GM21717 (cell line): ENCODE measurements around the gene KLRD1.
"Not testable (repeated sequence)": the region's sequence is repeated elsewhere in the genome, so short reads cannot be mapped to it uniquely, and the experiment has no call there.

Experiments
- ATAC-seq: cut with Tn5 transposase; IDR thresholded peaks from one replicate; pipeline ENCODE4 v1.9.1; 2021; ENCODE audit warnings: mild to moderate bottlenecking, moderate library complexity; ENCODE audit not compliant: unreplicated experiment

Gene KLRD1

DNA sequence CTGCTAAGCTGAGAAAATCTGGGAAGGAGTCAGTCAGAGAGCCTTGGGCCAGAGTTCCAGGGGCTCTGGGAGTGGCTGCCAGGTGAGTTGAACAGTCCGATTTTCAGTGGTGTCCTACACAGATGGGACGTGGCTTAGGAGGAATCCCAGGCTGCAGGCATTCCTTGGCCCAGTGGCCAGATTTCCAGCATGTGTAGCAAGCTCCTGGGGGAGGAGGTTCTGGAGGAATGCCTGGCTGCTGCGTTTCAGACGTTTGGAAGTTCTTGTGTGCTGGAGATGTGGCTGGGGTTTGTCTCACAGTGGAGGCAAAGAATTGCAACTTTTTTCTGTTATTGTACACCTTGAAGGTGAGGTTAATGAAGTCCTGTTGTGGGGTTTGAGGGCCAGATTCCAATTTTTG lies 28.5 kb downstream of the KLRD1 start:
- ATAC-seq: not testable (repeated sequence)

DNA sequence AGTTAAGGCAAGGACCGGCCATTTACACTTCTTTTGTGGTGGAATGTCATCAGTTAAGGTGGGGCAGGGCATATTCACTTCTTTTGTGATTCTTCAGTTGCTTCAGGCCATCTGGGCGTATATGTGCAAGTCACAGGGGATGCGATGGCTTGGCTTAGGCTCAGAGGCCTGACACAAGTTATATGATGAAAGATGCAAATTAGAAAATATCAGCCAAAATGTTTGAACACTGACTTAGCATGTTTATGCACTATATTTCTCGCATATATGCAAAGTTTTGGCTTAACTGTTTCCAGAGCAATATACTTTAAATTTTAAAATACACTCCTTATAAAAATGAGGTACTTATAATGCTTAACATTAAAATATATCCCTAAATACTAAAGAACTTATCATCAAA lies 30.8 kb downstream of the KLRD1 start:
- ATAC-seq: not testable (repeated sequence)

- no peak for ATAC-seq
Observed at GRCh38 chr12:10339053-10339840, 31.6 kb downstream of the KLRD1 start.

- ATAC-seq: not testable (repeated sequence)
Observed at GRCh38 chr12:10340946-10341345, 33.3 kb downstream of the KLRD1 start.

DNA sequence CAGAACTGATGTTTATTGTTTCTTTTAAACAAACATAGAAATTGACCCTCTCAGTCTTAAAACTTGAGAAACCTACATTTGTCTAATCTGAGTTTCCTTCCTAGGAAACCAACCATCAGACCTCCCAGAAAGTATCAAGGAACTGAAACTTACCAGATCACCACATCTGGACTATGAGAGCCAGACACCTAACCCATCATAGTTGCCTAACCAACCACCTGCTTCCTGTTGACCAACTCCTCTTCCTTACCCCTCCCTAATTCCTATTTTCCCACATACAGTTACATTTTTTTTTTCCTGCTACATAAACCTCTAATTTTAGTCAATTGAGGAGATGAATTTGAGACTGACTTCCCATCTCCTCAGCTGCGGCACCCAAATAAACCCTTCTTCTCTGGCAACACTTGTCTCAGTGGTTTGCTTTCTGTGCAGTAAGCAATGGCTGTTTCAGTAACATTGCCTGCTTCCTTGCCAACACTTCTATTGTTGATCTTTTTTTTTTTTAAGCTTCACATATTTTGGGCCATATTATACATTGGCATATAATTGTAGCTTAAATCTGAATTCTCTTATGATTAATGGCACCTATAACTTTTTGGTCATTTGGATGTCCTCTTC lies 34.3 kb downstream of the KLRD1 start:
- no peak for ATAC-seq

DNA sequence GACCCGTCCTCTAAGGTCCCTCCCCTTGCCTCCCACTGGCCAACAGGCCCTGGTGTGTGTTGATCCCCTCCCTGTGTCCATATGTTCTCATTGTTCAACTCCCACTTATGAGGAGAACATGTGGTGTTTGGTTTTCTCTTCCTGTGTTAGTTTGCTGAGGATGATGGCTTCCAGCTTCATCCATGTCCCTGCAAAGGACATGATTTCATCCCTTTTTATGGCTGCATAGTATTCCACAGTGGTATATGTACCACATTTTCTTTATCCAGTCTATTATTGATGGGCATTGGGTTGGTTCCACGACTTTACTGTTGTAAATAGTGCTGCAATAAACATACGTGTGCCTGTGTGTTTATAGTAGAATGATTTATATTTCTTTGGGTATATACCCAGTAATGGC lies 43.8 kb downstream of the KLRD1 start:
- ATAC-seq: not testable (repeated sequence)

DNA sequence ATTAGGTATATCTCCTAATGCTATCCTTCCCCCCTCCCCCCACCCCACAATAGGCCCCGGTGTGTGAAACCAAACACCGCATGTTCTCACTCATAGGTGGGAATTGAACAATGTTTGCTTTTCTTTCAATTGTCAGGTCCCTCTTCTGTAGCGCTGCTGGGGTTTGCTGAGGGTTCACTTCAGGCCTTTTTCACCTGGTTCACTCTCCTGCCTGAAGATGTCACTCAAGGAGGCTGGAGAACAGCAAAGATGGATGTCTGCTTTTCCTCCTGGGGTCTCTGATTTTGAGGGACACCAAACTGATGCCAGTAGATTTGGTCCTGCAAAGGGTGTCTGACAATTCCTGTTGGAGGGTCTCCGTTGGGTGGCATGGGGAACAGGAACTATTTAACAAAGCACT lies 46.4 kb downstream of the KLRD1 start:
- no peak for ATAC-seq

DNA sequence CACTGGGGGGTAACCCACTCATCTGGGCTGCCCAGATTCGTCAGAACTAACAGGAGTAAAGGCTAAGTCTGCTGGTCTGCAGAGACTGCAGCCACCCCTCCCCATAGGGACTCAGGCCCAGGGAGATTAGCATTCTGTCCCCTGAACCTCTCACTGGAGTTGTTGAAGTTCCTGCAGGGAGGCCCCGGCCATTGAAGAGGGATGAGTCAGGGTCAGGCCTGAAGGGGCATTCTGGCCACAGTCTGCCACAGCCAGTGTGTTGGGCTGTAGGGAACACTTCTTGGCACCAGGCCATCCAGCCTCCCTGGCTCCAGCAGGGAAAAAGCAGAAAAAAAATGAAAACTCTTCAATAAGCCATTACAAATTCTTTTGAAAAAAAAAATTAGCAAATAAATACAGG lies 46.8 kb downstream of the KLRD1 start:
- ATAC-seq: no peak

DNA sequence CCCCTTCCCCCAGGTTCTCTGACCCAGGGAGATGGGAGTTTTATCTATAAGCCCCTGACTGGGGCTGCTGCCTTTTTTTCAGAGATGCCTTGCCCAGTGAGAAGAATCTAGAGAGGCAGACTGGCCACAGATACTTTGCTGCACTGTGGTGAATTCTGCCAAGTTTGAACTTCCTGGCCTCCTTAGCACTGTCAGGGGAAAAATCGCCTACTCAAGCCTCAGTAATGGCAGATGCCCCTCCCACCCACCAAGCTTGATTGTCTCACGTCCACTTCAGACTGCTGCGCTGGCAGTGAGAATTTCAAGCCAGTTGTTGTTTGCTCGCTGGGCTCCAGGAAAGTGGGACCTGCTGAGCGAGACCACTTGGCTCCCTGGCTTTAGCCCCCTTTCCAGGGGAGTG lies 50.5 kb downstream of the KLRD1 start:
- ATAC-seq: no peak

DNA sequence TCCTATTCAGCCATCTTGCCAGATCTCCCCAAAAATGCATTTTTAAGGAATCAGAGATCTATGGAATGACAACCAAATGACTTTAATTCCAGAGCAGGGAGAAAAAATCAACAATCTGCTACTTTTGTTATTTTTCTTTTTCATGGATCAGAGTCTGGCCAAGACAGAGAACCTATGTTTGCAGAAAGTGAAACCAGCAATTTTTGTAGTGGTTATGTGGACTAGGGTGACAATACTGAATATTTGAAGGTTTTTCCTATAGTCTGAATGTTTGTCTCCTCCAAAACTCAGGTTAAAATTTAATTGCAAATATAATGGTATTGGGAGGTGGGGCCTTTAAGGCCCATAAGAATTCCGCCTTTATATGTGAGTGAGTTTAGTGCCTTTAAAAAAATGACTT lies 51.3 kb downstream of the KLRD1 start:
- no peak for ATAC-seq

GRCh38 chr12:10361084-10361483 lies 53.4 kb downstream of the KLRD1 start:
- no peak for ATAC-seq

DNA sequence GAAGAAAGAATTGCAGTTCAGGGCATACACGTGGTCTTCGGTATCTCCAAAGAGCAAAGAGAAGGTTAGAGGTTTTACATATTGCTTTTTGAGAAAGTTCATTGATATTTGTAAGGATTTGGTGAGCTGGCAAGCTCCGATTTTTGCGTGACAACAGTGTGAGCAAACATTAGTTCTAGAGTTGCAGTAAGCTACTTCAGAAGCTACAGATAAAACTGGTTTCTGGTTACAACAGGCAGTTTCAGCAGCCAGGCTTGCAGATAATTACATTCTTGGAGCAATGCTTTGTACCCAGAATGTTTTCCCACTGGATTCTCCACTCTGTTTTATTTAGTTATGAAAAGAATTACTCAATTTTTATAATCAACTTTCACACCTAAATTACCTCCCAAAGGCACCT lies 54.0 kb downstream of the KLRD1 start:
- no peak for ATAC-seq

DNA sequence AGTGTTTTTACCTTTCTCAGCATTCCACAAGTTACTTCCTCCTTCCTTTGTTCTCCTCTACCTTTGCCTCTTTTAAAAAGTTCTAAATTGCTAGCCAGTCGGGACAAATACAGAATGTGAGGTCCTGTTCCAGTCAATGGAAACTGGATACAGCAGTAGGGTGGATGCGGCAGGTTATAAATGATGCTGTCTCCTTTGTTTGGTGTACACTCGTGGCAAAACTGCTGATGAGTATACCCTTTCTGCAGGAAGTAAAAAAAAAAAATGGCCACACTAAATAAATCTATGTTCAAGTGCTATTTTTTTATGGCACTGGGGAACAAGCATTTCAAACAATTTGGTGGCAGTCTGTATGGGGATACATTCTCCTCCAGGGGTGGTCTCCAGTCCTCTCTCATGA lies 54.7 kb downstream of the KLRD1 start:
- no peak for ATAC-seq

DNA sequence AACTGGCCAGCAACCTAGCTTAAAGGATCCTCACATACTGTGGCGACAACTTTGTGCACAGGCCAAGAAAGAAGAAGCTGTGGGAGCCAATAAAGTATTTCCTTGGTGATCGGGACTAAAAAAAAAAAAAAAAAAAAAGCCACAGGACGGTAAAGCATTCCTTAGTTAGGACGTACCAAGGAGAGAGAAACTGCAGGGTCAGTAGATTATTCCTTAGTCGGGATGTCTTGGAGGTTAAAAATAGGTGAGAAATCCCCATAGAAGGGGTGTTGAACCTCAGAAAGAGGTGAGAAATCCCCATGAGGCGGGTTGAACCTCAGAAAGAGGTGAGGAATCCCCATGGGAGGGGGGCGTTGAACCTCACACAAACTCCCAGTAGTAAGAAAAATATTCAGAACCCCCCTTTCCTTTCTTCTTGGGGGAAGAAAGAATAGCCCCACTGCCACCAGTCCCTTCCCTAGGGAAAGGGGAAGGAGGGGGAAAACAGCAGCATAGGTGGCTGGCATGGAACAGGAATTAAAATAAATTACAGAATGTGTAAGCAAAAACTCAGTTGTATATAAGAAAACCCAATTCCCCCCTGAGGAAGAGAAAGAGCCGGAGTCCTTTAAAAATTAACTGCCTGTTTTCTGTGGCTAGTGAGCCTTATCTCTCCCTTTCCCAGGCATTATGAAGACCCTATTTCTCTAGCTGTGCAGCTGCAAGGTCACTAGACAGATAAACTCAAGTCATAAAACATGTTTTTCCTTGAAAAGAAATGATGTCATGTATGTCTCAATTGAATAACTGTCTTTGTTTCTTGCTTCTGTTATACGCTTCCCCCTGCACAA lies 55.4 kb downstream of the KLRD1 start:
- ATAC-seq: no peak

DNA sequence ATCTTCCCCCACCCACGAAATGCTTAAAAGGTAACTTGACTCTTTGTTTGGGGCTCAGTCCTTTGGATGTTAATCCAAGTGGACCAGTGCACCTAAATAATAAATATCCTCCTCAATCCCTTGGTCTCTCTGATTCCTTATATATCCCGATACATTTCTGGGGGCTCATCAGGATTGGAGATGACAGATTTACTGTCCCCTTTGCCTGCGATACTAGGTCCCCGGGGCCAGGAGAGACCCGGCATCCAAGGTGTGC lies 55.9 kb downstream of the KLRD1 start:
- no peak for ATAC-seq

- peak; percentile 76 for ATAC-seq
Observed at GRCh38 chr12:10363914-10364814, 56.5 kb downstream of the KLRD1 start.

- peak; percentile 63 for ATAC-seq
Observed at GRCh38 chr12:10364815-10365622, 57.3 kb downstream of the KLRD1 start.

DNA sequence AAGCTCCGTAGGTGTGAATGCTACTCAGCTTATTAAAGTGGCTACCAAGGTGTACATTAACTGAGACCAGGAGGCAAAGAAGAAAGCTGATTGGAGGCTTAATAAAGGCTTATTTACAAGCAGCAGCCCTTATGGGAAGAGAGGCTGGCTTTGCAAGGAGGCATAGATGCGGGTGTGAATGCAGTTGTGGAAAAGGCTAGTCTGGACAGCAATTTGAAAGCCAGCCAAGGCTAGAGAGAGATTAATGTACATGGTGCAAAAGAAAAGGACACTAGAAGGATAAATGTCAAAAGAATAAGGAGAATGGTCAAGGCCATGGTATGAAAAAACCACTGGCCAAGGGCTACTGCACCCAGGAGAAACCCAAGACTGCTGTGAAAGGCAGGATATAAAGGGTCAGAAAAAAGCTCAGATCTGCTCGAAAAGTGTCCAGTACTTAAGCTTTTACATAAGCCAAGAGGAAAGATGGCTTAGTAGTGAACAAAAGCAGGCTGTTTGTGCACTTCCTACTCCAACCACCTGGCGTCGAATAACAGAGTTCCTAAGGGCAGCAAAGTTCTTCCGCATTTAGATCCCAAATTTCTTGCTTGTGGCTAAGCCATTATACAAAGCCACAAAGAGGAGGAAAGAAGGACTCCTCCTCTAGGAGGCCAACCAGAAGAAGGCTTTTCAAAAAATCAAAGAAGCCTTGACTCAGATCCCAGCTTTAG lies 58.2 kb downstream of the KLRD1 start:
- no peak for ATAC-seq

GRCh38 chr12:10366875-10367274 lies 59.2 kb downstream of the KLRD1 start:
- no peak for ATAC-seq

GRCh38 chr12:10367714-10368113 lies 60.0 kb downstream of the KLRD1 start:
- not testable (repeated sequence) for ATAC-seq
